ENCODE measurements around the gene TERB1.
A peak's percentile ranks its signal among the peaks of the same experiment; 100 is the strongest.
"Not testable (repeated sequence)": the region's sequence is repeated elsewhere in the genome, so short reads cannot be mapped to it uniquely, and the experiment has no call there.

TERB1 gene

DNA sequence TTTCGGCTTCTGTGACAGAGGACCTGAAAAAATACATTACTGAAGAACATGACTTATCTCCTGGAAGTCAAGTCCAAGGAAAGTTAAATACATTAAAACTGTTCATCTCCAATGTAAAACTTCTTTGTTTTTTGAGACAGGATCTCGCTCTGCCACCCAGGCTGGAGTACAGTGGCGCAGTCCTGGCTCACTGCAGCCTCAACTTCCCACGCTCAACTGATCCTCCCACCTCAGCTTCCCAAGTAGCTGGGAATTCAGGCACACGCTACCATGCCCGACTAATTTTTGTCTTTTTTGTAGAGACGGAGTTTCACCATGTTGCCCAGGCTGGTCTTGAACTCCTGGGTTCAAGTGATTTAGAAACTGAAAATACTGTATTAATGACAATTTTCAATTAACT, 9.7 kb upstream of the TERB1 start:
- DNase-seq = no peak

DNA sequence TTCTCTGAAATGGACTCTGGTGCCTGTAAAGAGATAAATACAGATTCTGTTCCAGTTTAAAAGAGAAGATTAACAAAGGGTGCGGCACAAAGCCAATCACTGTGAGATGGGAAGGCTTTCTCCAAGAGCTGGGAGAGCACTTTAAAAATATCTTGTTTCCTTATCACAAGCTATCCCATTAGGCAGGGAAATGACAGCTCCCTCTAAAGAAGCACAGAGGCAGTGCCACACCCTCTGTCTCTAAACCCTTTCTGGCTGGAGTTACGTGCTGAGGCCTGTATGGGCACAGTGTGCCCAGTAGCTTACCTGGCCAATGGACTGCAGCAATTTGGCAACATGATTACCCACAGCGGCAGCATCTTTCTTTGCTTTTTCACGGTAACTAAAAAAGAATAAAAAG, 9.0 kb upstream of the TERB1 start:
- DNase-seq = no peak

GRCh38 chr16:66809765-66810164, 8.4 kb upstream of the TERB1 start:
- DNase-seq = no peak

DNA sequence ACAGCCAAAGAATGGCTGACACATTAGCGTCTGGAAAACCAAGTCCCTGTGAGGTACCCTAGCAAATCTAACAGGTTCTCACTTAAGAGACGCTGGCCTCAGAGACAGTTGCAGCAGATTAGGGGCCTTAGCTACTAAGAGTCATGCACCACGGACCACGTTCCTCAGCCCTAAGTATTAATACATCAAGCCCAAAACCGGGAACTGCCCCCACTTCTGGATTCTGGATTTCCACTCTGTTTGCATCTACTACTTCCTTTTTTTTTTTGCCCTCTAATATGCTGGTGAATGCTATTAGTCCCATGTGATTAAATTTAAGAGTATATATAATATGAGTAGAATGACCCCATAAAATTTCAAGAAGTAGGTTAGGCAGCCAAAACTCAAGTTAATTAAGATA, 775 bp upstream of the TERB1 start:
- DNase-seq = no peak

GRCh38 chr16:66800856-66801255, 528 bp downstream of the TERB1 start:
- no peak for DNase-seq

DNA sequence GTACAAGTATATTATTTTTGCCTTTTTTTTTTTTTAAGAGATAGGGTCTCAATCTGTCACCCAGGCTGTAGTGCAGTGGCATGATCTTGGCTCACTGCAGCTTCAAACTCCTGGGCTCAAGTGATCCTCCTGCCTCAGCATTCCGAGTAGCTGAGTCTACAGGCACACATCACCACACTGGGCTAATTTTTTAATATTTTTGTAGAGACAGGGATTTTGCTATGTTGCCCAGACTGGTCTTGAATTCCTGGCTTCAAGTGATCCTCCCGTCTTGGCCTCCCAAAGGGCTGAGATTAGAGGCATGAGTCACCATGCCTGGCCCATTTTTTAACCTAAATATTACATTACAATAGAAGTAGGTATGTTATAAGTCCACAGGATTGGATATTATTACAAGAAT, 3.2 kb downstream of the TERB1 start:
- no peak for DNase-seq

GRCh38 chr16:66793984-66794383, 7.4 kb downstream of the TERB1 start:
- not testable (repeated sequence) for DNase-seq

DNA sequence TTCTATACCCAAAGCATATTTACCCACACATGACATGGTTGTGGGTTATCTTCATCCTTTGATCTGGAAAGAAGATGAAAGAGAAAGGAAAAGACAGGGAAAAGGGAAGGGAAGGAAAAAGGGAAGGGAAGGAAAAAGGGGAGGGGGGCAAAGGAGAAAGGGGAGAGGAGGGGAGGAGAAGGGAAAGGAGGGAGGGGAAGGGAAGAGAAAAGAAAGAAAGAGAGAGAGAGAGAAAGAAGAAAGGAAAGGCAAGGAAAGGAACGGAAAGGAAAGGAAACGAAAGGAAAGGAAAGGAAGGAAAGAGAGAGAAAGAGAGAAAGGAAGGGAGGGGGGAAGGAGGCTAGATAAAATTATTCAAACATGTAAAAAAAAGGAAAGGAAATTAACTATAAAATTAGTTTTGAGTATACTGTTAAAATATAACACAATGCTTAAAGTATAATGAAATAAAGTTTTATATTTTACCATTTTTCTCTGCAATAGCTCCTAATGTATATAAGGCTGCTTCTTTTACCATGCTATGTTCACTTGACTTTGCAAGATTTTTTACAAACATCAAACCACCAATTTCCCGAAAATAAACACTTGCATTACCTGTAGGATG, 11.2 kb downstream of the TERB1 start:
- DNase-seq = no peak

DNA sequence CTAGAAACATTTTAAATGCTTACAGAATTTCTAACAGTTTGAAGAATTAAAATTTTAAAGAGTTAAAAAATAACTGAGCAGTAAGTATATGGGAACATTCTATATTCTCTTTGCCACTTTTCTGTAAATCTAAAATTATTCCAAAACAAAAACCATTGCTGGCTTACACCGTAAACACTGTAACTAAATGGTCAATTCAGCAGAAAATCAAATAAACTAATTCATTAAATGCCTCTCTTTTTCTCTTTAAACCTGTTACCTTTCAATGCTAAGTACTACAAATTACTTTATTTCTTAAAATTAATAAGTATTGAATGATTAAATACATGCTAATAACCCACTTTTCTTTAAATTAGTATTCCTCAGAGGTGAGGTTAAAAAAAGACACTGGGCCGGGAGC, 14.0 kb downstream of the TERB1 start:
- DNase-seq = no peak

GRCh38 chr16:66786551-66786950, 14.8 kb downstream of the TERB1 start:
- DNase-seq = no peak

GRCh38 chr16:66776457-66776856, 24.9 kb downstream of the TERB1 start:
- no peak for DNase-seq

- DNase-seq = no peak
Measured at GRCh38 chr16:66774981-66775380, 26.4 kb downstream of the TERB1 start.

GRCh38 chr16:66758086-66758485, 43.3 kb downstream of the TERB1 start:
- DNase-seq = no peak

GRCh38 chr16:66754819-66755218, 46.6 kb downstream of the TERB1 start:
- no peak for DNase-seq

DNA sequence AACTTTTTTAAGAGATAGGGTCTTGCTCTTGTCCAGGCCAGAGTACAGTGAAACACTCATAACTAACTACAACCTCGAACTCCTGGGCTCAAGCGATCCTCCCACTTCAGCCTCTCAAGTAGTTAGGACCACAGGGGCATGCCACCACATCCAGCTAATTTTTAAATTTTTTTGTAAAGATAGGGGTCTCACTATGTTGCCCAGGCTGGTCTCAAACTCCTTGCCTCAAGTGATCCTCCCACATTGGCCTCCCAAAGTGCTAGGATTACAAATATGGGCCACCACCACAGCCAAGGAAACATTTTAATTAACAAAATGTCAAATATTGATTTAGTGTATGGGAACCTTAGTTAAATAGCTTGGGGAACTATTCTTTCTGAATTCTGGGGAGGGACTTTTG, 47.2 kb downstream of the TERB1 start:
- no peak for DNase-seq

- no peak for DNase-seq
Measured at GRCh38 chr16:66752958-66753357, 48.4 kb downstream of the TERB1 start.

- DNase-seq = no peak
Measured at GRCh38 chr16:66752379-66752778, 49.0 kb downstream of the TERB1 start.

DNA sequence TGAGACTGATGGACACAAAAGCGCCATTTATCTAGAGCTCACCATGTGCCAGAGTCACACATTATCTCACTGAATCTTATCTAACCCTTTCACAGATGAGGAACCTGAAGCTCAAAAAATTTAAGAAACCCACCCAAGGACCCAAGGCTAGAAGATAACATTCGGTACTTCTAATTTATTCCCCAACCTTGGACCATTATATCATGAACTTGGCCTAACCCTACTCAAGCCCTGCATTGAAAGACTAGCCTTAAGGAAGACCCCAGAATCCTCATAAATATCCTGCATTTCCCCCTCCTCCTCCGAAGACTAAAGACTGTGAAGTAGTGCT, 49.4 kb downstream of the TERB1 start:
- DNase-seq = no peak

GRCh38 chr16:66751303-66751991, 49.9 kb downstream of the TERB1 start, which contains the start of gene DYNC1LI2:
Gene DYNC1LI2 (minus strand): TSS chr16:66751609. CDS start chr16:66751591, 18 bp downstream.
- peak; percentile 43 for DNase-seq

DNA sequence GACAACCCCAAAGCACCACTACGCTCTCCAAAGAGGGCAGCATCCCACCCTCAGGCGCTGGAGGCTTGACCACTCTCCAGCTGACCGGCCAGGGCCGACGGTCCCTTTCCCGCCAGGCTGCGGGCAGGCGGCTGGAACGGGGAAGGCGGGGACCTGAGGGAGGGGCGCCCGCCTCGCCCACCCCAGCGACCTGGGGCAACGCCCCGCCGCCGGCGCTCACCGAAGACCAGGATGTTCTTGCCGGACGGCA, 50.4 kb downstream of the TERB1 start:
- DNase-seq = no peak

DNA sequence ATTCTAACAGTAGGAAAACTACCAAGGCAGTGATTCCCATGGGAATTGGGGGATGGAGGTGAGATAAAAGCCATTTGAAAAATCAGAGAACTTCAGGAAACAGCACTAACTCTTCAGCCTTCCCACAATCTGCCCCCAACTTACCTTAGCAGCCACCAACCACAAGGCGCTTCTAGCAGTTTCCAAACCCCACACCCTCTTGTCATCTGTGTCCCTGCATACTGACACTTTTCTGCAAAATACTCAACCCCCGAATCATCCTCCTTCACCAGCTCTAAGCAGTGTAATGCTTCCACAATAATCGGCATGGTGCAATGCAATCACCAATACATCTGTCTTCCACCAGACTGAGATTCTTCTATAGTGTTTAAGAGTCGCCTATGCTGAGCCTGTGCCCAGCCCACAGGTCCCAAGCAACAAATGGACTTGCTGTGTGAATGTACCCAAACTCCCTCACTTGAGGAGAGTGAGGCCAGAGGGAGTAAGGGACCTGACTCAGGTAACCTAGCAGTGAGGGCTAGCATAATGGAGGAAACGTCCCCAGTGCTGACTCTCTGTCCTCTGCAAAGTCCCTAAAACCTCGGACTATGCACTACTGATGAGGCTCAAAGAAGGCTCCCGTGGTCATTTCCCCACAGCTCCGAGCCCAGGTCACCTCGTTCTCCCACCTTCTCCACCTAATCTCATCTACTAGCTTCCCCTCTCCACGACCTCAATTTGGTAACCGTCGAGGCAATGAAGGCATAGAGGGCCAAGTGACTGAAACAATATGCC, 50.9 kb downstream of the TERB1 start:
- no peak for DNase-seq

- DNase-seq = no peak
Measured at GRCh38 chr16:66746682-66747081, 54.7 kb downstream of the TERB1 start.

GRCh38 chr16:66746048-66746447, 55.3 kb downstream of the TERB1 start:
- no peak for DNase-seq

DNA sequence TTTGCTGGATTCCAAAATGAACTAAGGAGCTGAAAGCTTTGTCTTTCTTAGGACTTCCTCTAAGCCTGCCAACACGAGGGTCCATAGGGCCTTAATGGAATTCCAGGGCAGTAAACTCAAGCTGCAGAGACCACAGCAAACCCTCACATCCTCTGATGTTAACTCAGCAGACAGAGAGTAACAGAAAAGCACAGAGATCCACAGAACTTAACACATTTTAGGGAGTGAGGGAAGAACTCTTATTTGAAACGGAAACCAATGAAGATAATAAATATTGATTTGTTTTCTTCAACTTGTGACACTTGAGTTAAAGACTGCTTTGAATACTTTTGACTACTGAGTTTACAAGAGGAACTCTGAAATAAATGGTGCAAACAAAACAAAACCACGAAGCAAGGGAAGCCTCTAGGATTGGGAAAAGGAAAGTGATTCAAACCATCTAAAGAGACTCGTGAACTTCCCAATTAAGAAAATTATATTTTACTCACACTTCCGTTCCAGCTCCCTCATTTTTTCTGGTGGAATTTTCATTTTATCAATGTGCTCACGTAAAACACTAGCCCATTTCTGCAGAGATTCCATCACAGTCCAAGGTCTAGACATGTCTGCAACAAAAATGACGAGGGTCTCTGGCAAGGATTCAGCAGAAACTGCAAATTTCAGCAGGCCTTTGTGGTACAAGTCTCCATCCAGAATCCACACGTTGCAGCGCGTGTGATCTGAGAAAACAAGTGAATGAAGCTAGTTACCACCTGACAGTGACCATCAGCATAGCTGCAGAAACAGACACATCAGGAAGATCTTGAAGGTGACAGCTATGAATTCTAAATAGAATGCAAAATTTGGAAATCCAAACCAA, 59.2 kb downstream of the TERB1 start:
- DNase-seq = no peak
